Thymus (tissue), 11 donors: ENCODE results near the gene VASN. TPM values are rescaled to one million over a fixed set of nuclear protein-coding genes. Genes with fewer than 3 reads are reported as not detected.

Experiments
- DNase-seq, 9 donors: peaks; one replicate each; pipeline ENCODE4 v3.0.0-alpha.2; 2013; ENCODE audit warnings: low spot score in 9 of 9, low read depth in 6 of 9, missing footprints in 1 of 9
- H3K27ac ChIP-seq, 2 donors: one replicate each; pipeline ENCODE4 v1.5.1; 2013; ENCODE audit warnings: control low read depth in 1 of 2, low read depth in 1 of 2, low read length in 1 of 2, mild to moderate bottlenecking in 1 of 2, moderate library complexity in 1 of 2
- H3K27me3 ChIP-seq, 2 donors: one replicate each; pipeline ENCODE4 v1.5.1; 2013; ENCODE audit warnings: low read length in 1 of 2; ENCODE audit not compliant: control insufficient read depth in 2 of 2, insufficient read depth in 1 of 2
- H3K36me3 ChIP-seq, 2 donors: one replicate each; pipeline ENCODE4 v1.5.1; 2013; ENCODE audit warnings: low read length in 1 of 2, mild to moderate bottlenecking in 1 of 2, moderate library complexity in 1 of 2; ENCODE audit not compliant: control insufficient read depth in 2 of 2, insufficient read depth in 2 of 2
- H3K4me1 ChIP-seq, 2 donors: one replicate each; pipeline ENCODE4 v1.5.1; 2013; ENCODE audit warnings: low read length in 2 of 2; ENCODE audit not compliant: control insufficient read depth in 2 of 2, insufficient read depth in 2 of 2
- H3K4me3 ChIP-seq, 2 donors: one replicate each; pipeline ENCODE4 v1.5.1; 2013; ENCODE audit warnings: low read length in 2 of 2, control low read depth in 1 of 2, mild to moderate bottlenecking in 1 of 2
- H3K9me3 ChIP-seq, 2 donors: one replicate each; pipeline ENCODE4 v1.5.1; 2013; ENCODE audit warnings: low read length in 1 of 2, mild to moderate bottlenecking in 1 of 2; ENCODE audit not compliant: control insufficient read depth in 2 of 2, insufficient read depth in 1 of 2
- WGBS: extraction: QIAGEN DNeasy Blood & Tissue Kit; methylation state at CpG from one replicate; pipeline ENCODE4 v1.1.7; 2013; 5-methylcytosine and 5-hydroxymethylcytosine counted together
- polyA plus RNA-seq: library from polyadenylated mRNA; stranded (reverse); fragments of 200-250 nt; gene quantifications from one replicate; pipeline ENCODE4 v1.2.3, GENCODE V29; 2013
- total RNA-seq: library from RNA; stranded (reverse); fragments of 120-200 nt; gene quantifications from one replicate; pipeline ENCODE4 v1.2.4, GENCODE V29; 2013
- donor health status: healthy.

The VASN gene
- total and polyA plus RNA-seq, 2 donors = 1.2 to 3.6 TPM

- no peak for DNase-seq
- WGBS = 98% methylated on average over 11 of the region's 11 CpGs
- peaks cover 0 to 3% of the 10 kb centered on the region in 2 donors for H3K9me3 ChIP-seq
- no peak overlapping the region for H3K4me3 ChIP-seq
- no peaks in the 10 kb centered on the region for H3K27me3 ChIP-seq
- peaks cover 0 to 2% of the 10 kb centered on the region in 2 donors for H3K4me1 ChIP-seq
- peaks cover 47 to 83% of the 10 kb centered on the region in 2 donors for H3K36me3 ChIP-seq
- H3K27ac ChIP-seq = no peak overlapping the region
These were observed 14.3 kb downstream of the VASN start for GRCh38 chr16:4385789-4386450.

- Histone ChIP-seq H3K9me3 (peaks cover 0 to 3% of the 10 kb centered on the region in 2 donors), H3K4me3 (no peak overlapping the region), H3K27ac (no peak overlapping the region), H3K36me3 (peaks cover 47 to 77% of the 10 kb centered on the region in 2 donors), H3K27me3 (no peaks in the 10 kb centered on the region), H3K4me1 (peaks cover under 1 to 3% of the 10 kb centered on the region in 2 donors)
- WGBS = 93% methylated on average over 8 of the region's 8 CpGs
- DNase-seq = no peak
These were observed 14.8 kb downstream of the VASN start for GRCh38 chr16:4386451-4386805.

GRCh38 chr16:4386951-4387565, 15.4 kb downstream of the VASN start:
- no peak overlapping the region for H3K4me3 ChIP-seq
- 98% methylated on average over 10 of the region's 10 CpGs for WGBS
- H3K27ac ChIP-seq = no peak overlapping the region
- H3K9me3 ChIP-seq = peaks cover 0 to 3% of the 10 kb centered on the region in 2 donors
- H3K36me3 ChIP-seq = peaks cover 47 to 74% of the 10 kb centered on the region in 2 donors
- DNase-seq = no peak
- H3K4me1 ChIP-seq = peaks cover 6 to 9% of the 10 kb centered on the region in 2 donors
- H3K27me3 ChIP-seq = no peaks in the 10 kb centered on the region

- peaks cover 7 to 16% of the 10 kb centered on the region in 2 donors for H3K4me1 ChIP-seq
- H3K9me3 ChIP-seq = peaks cover 0 to 3% of the 10 kb centered on the region in 2 donors
- H3K27ac ChIP-seq = no peak overlapping the region
- H3K4me3 ChIP-seq = no peak overlapping the region
- H3K27me3 ChIP-seq = no peaks in the 10 kb centered on the region
- no peak for DNase-seq
- 98% methylated on average over 20 of the region's 20 CpGs for WGBS
- H3K36me3 ChIP-seq = peaks cover 47 to 73% of the 10 kb centered on the region in 2 donors
These were observed 16.1 kb downstream of the VASN start for GRCh38 chr16:4387781-4388180.

GRCh38 chr16:4388271-4389021, 16.8 kb downstream of the VASN start:
- H3K4me1 ChIP-seq = peaks cover 7 to 21% of the 10 kb centered on the region in 2 donors
- H3K9me3 ChIP-seq = peaks cover 0 to 3% of the 10 kb centered on the region in 2 donors
- WGBS = 97% methylated on average over 19 of the region's 19 CpGs

GRCh38 chr16:4389051-4389955, 17.7 kb downstream of the VASN start:
- peaks cover 52 to 74% of the 10 kb centered on the region in 2 donors for H3K36me3 ChIP-seq
- H3K4me3 ChIP-seq = no peak overlapping the region
- H3K27me3 ChIP-seq = no peaks in the 10 kb centered on the region
- peaks cover 0 to 3% of the 10 kb centered on the region in 2 donors for H3K9me3 ChIP-seq
- H3K4me1 ChIP-seq = peaks cover 7 to 21% of the 10 kb centered on the region in 2 donors
- WGBS = 96% methylated on average over 27 of the region's 27 CpGs
- no peak overlapping the region for H3K27ac ChIP-seq
- no peak for DNase-seq

More at GRCh38 chr16:4388271-4389021, 16.8 kb downstream of the VASN start:
- DNase-seq = no peak
- Histone ChIP-seq H3K36me3 (peaks cover 50 to 75% of the 10 kb centered on the region in 2 donors), H3K4me3 (no peak overlapping the region), H3K27ac (no peak overlapping the region), H3K27me3 (no peaks in the 10 kb centered on the region)

GRCh38 chr16:4390266-4391260, 18.9 kb downstream of the VASN start:
- peaks cover 0 to 3% of the 10 kb centered on the region in 2 donors for H3K9me3 ChIP-seq
- H3K4me3 ChIP-seq = no peak overlapping the region
- 92% methylated on average over 18 of the region's 18 CpGs for WGBS
- H3K4me1 ChIP-seq = peaks cover 7 to 21% of the 10 kb centered on the region in 2 donors
- no peaks in the 10 kb centered on the region for H3K27me3 ChIP-seq
- H3K36me3 ChIP-seq = peaks cover 56 to 74% of the 10 kb centered on the region in 2 donors
- DNase-seq = no peak
- H3K27ac ChIP-seq = no peak overlapping the region
